DMS 273 (cell line): ENCODE measurements around the gene PTH1R.
A peak's percentile ranks its signal among the peaks of the same experiment; 100 is the strongest.

Source experiments
- DNase-seq: peaks from one replicate; lab custom pipeline; 2025; ENCODE audit not compliant: unreplicated experiment; lab: John Stamatoyannopoulos, UW

Gene PTH1R

GRCh38 chr3:46926871-46927717, 49.6 kb downstream of the PTH1R start:
- DNase-seq = no peak

GRCh38 chr3:46927718-46928073, 50.2 kb downstream of the PTH1R start:
- DNase-seq = no peak

- no peak for DNase-seq
Observed at GRCh38 chr3:46928282-46928681, 50.8 kb downstream of the PTH1R start.

GRCh38 chr3:46929324-46929723, 51.8 kb downstream of the PTH1R start:
- DNase-seq = no peak

- no peak for DNase-seq
Observed at GRCh38 chr3:46930166-46930944, 52.8 kb downstream of the PTH1R start.

GRCh38 chr3:46930945-46931403, 53.5 kb downstream of the PTH1R start:
- DNase-seq = no peak

GRCh38 chr3:46931631-46932331, 54.3 kb downstream of the PTH1R start:
- no peak for DNase-seq

- DNase-seq = no peak
Observed at GRCh38 chr3:46932455-46933225, 55.1 kb downstream of the PTH1R start.

GRCh38 chr3:46933261-46933660, 55.7 kb downstream of the PTH1R start:
- DNase-seq = no peak

GRCh38 chr3:46934072-46934471, 56.6 kb downstream of the PTH1R start:
- peak; percentile 46 for DNase-seq

GRCh38 chr3:46934498-46935167, 57.1 kb downstream of the PTH1R start:
- peak; percentile 32 for DNase-seq

GRCh38 chr3:46935168-46935858, 57.8 kb downstream of the PTH1R start:
- peak; percentile 47 for DNase-seq

- no peak for DNase-seq
Observed at GRCh38 chr3:46935989-46936558, 58.6 kb downstream of the PTH1R start.

- no peak for DNase-seq
Observed at GRCh38 chr3:46936733-46937250, 59.3 kb downstream of the PTH1R start.

GRCh38 chr3:46938118-46938517, 60.6 kb downstream of the PTH1R start:
- no peak for DNase-seq

GRCh38 chr3:46939578-46940445, 62.3 kb downstream of the PTH1R start:
- DNase-seq = no peak

GRCh38 chr3:46942076-46942475, 64.6 kb downstream of the PTH1R start:
- no peak for DNase-seq
